GM10248 (cell line): ENCODE measurements around the gene ESPN.

Source experiments
- CTCF ChIA-PET: fragments of 300-600 bp; sonication (Branson Sonifier 250); formaldehyde crosslinking; extraction: SDS; loops from one replicate; lab custom pipeline; 2021; ENCODE audit warnings: antibody characterized with exemption; lab: Yijun Ruan, JAX
- POLR2A ChIA-PET: fragments of 350-650 bp; sonication (Branson Sonifier 250); formaldehyde crosslinking; extraction: SDS; loops from one replicate; lab custom pipeline; 2020; ENCODE audit warnings: antibody characterized with exemption; lab: Yijun Ruan, JAX
- DNase-seq: peaks from one replicate; pipeline ENCODE4 v3.0.0; 2012; ENCODE audit errors: extremely low spot score
- TF ChIP-seq, protein P1 (sequence below): IDR thresholded peaks from 2 replicates; pipeline ENCODE4 v1.5.1; 2012; ENCODE audit warnings: mild to moderate bottlenecking, low read depth; ENCODE audit errors: extremely low read depth, missing control alignments, control extremely low read depth

The ESPN gene

DNA sequence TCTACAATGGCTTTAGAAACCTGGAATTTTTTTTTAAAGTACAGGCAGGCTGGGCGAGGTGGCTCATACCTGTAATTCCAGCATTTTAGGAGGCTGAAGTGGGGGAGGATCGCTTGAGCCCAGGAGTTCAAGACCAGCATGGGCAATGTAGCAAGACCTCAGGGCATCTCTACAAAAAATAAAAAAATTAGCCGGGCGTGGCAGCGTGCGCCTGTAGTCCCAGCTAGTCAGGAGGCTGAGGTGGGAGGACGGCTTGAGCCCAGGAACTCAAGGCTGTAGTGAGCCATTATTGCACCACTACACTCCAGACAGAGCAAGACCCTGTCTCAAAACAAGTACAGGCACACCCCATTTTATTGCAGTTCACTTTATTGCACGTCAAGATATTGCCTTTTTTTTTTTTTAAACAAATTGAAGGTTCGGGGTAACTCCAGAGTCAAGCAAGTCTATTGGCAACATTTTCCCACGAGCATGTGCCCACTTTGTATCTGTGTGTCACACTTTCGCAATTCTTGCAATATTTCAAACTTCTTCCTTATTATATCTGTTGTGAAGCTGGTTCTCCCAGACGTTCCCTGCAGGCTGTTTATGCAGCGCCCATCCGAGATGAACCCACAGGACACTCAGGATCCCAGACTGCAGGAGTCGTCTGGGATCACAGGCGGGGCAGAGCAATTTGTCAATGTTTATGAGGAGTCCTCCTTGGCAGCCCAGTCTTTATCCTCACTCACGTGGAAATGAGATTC lies 9.5 kb upstream of the ESPN start:
- ChIA-PET CTCF (interaction anchor here (0.6 to 3.8 kb wide), 16 partner anchors 8 to 168 kb away, joined by 3 to 29 read pairs (median 4); partner anchors contain the start of gene ACOT7), POLR2A (interaction anchor here (1.0 kb wide), 1 partner anchor 21 kb away, joined by 5 read pairs; the partner anchor contains the start of gene ACOT7)
- DNase-seq = no peak
- TF ChIP-seq, protein P1, sequence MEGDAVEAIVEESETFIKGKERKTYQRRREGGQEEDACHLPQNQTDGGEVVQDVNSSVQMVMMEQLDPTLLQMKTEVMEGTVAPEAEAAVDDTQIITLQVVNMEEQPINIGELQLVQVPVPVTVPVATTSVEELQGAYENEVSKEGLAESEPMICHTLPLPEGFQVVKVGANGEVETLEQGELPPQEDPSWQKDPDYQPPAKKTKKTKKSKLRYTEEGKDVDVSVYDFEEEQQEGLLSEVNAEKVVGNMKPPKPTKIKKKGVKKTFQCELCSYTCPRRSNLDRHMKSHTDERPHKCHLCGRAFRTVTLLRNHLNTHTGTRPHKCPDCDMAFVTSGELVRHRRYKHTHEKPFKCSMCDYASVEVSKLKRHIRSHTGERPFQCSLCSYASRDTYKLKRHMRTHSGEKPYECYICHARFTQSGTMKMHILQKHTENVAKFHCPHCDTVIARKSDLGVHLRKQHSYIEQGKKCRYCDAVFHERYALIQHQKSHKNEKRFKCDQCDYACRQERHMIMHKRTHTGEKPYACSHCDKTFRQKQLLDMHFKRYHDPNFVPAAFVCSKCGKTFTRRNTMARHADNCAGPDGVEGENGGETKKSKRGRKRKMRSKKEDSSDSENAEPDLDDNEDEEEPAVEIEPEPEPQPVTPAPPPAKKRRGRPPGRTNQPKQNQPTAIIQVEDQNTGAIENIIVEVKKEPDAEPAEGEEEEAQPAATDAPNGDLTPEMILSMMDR = no peak

GRCh38 chr1:6416295-6416656 lies 8.3 kb upstream of the ESPN start:
- no peak for DNase-seq
- TF ChIP-seq, protein P1 = no peak
- ChIA-PET CTCF (interaction anchor here (0.9 to 3.8 kb wide), 3 partner anchors 13 to 71 kb away, joined by 3 to 29 read pairs (median 4); no protein-coding TSS in a partner anchor), POLR2A (no interaction called here)

DNA sequence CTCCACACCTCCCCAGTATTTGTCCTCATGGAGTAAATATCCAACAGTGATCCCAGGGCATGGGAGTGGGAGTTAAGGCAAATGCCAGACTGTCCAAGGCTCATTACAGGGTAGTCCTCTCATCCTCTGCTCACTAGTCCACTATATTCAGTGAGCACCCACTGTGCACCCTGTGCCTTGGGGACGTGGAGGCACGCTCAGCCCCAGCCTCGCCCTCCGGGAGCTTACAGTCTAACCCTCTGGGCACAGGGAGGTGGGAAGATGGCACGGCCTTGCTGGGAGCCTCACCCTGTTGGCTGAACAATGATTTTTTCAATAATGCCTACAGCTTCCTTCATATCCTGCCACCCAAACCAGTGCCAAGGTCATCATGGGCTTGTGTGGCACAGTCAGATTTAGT lies 7.7 kb upstream of the ESPN start:
- DNase-seq = no peak
- TF ChIP-seq, protein P1 = no peak
- ChIA-PET CTCF (interaction anchor here (1.9 kb wide), 1 partner anchor 21 kb away, joined by 4 read pairs; no protein-coding TSS in a partner anchor), POLR2A (no interaction called here)

- DNase-seq = no peak
- TF ChIP-seq, protein P1 = no peak
- ChIA-PET CTCF (interaction anchor here (1.9 to 6.0 kb wide), 2 partner anchors 18 to 20 kb away, joined by 4 to 94 read pairs; no protein-coding TSS in a partner anchor), POLR2A (no interaction called here)
Observed at GRCh38 chr1:6417961-6418667, 6.5 kb upstream of the ESPN start.

- no peak for DNase-seq
- ChIA-PET POLR2A (no interaction called here), CTCF (interaction anchor here (2.7 to 6.0 kb wide), 2 partner anchors 17 kb away, joined by 6 to 94 read pairs; no protein-coding TSS in a partner anchor)
- TF ChIP-seq, protein P1 = no peak
Observed at GRCh38 chr1:6418668-6419396, 5.7 kb upstream of the ESPN start.

- no peak for DNase-seq
- CTCF ChIA-PET = interaction anchor here (1.0 to 6.0 kb wide), 4 partner anchors 14 to 56 kb away, joined by 3 to 94 read pairs (median 5); no protein-coding TSS in a partner anchor
- POLR2A ChIA-PET = interaction anchor here (0.6 kb wide), 1 partner anchor 26 kb away, joined by 4 read pairs; the partner anchor contains the start of gene ACOT7
- TF ChIP-seq, protein P1 = no peak
Observed at GRCh38 chr1:6419397-6419803, 5.2 kb upstream of the ESPN start.
